Stimulated activated CD4-positive, alpha-beta T cell treated with anti-CD3 and anti-CD28 coated beads, TNF-alpha, amount 100 ng/mL, for 4 hours (primary cell): ENCODE measurements around the gene C22orf31.

ENCODE experiments used
- DNase-seq, 3 experiments: peaks; one replicate each; pipeline ENCODE4 v3.0.0-alpha.2; 2020; ENCODE audit warnings: low read depth in 3 of 3

Gene C22orf31

GRCh38 chr22:29029202-29030000 is 32.2 kb downstream of the C22orf31 start:
- no peak for DNase-seq

- no peak for DNase-seq
Measured at GRCh38 chr22:29028468-29028867, 33.2 kb downstream of the C22orf31 start.

- no peak for DNase-seq
Measured at GRCh38 chr22:29026579-29026978, 35.1 kb downstream of the C22orf31 start.

- no peak for DNase-seq
Measured at GRCh38 chr22:29023172-29023796, 38.3 kb downstream of the C22orf31 start.

GRCh38 chr22:29022101-29022817 is 39.4 kb downstream of the C22orf31 start:
- no peak for DNase-seq

GRCh38 chr22:29018293-29019189 is 43.1 kb downstream of the C22orf31 start:
- no peak for DNase-seq

GRCh38 chr22:29016067-29016938 is 45.3 kb downstream of the C22orf31 start:
- DNase-seq = no peak

GRCh38 chr22:29014773-29015172 is 46.9 kb downstream of the C22orf31 start:
- no peak for DNase-seq

GRCh38 chr22:29014293-29014692 is 47.3 kb downstream of the C22orf31 start:
- no peak for DNase-seq

- DNase-seq = no peak
Measured at GRCh38 chr22:29012952-29013351, 48.7 kb downstream of the C22orf31 start.

- DNase-seq = no peak
Measured at GRCh38 chr22:29012101-29012433, 49.6 kb downstream of the C22orf31 start.

GRCh38 chr22:29011240-29012100 is 50.2 kb downstream of the C22orf31 start:
- no peak for DNase-seq

GRCh38 chr22:29009148-29009547 is 52.5 kb downstream of the C22orf31 start:
- no peak for DNase-seq
